A549 (cell line): ENCODE data around the gene DLG4. TPM values are rescaled to one million over a fixed set of nuclear protein-coding genes. Genes with fewer than 3 reads are reported as not detected.

Source experiments
- ATAC-seq, 2 experiments: fragments of 200-7000 bp in 1 of 2; fragments of >200 bp in 1 of 2; cut with Nextera tagmentation in 1 of 2; cut with Tn5 transposase in 1 of 2; 3 replicates each; pipeline versions ENCODE4 v1.8.0 to v1.9.1; 2018 to 2020; ENCODE audit warnings: mild to moderate bottlenecking in 1 of 2, moderate library complexity in 1 of 2
- CTCF ChIA-PET: fragments of 300-600 bp; sonication (Branson Sonifier 250); formaldehyde crosslinking; extraction: SDS; loops from one replicate; lab custom pipeline; 2021; ENCODE audit warnings: antibody characterized with exemption, inconsistent platforms; lab: Yijun Ruan, JAX
- POLR2A ChIA-PET: fragments of 350-600 bp; formaldehyde crosslinking; extraction: SDS; loops from one replicate; lab custom pipeline; 2021; ENCODE audit warnings: antibody characterized with exemption, inconsistent platforms; lab: Yijun Ruan, JAX
- DNase-seq, 2 experiments: peaks; one replicate each; pipeline versions ENCODE4 v3.0.0 to v3.0.0-alpha.2; 2011 to 2016; ENCODE audit warnings: low read depth in 1 of 2, low spot score in 1 of 2
- FAIRE-seq: peaks from 2 replicates; lab custom pipeline; 2011; peaks lifted over from hg19 to GRCh38; lab: Jason Lieb, UNC
- H3K27ac ChIP-seq, 2 experiments: fragments of >200 bp; sonication (Bioruptor Twin); formaldehyde crosslinking; 3 replicates each; pipeline ENCODE4 v1.5.1; 2016 to 2017
- H3K4me1 ChIP-seq: fragments of >200 bp; sonication (Bioruptor Twin); formaldehyde crosslinking; 3 replicates; pipeline ENCODE4 v1.6.1; 2016
- H3K4me2 ChIP-seq: fragments of >200 bp; sonication (Bioruptor Twin); formaldehyde crosslinking; 3 replicates; pipeline ENCODE4 v1.6.1; 2016
- H3K4me3 ChIP-seq: fragments of >200 bp; sonication (Bioruptor Twin); formaldehyde crosslinking; 3 replicates; pipeline ENCODE4 v1.5.1; 2016
- H3K9me3 ChIP-seq: fragments of >200 bp; sonication (Bioruptor Twin); formaldehyde crosslinking; 3 replicates; pipeline ENCODE4 v1.6.1; 2016
- BHLHE40 ChIP-seq: IDR thresholded peaks from 2 replicates; pipeline ENCODE4 v1.6.1; 2012; ENCODE audit warnings: low read depth, low read length, inconsistent platforms
- CBX2 ChIP-seq: fragments of 200-600 bp; sonication (generic); IDR thresholded peaks from 2 replicates; pipeline ENCODE4 v1.6.1; 2016; ENCODE audit warnings: low read depth, mild to moderate bottlenecking, borderline replicate concordance
- CHD2 ChIP-seq: fragments of 150-350 bp; IDR thresholded peaks from 2 replicates; pipeline ENCODE4 v1.6.1; 2014; ENCODE audit warnings: low read length; ENCODE audit not compliant: partially characterized antibody
- CHD4 ChIP-seq: fragments of 200-600 bp; sonication (generic); IDR thresholded peaks from 2 replicates; pipeline ENCODE4 v1.6.1; 2016; ENCODE audit warnings: antibody characterized with exemption, mild to moderate bottlenecking, borderline replicate concordance
- EHMT2 ChIP-seq: fragments of 200-600 bp; sonication (generic); IDR thresholded peaks from 2 replicates; pipeline ENCODE4 v1.6.1; 2016; ENCODE audit warnings: antibody characterized with exemption, low read depth, mild to moderate bottlenecking, moderate library complexity
- ESRRA ChIP-seq: fragments of 150-350 bp; IDR thresholded peaks from 2 replicates; pipeline ENCODE4 v1.6.1; 2014; ENCODE audit warnings: mild to moderate bottlenecking, low read length, borderline replicate concordance
- FOSB ChIP-seq: fragments of 250-450 bp; sonication (Bioruptor Pico); IDR thresholded peaks from 2 replicates; pipeline ENCODE4 v1.5.0; 2020; ENCODE audit warnings: mild to moderate bottlenecking, moderate library complexity
- FOXS1 ChIP-seq: fragments of 250-450 bp; sonication (Bioruptor Pico); IDR thresholded peaks from 2 replicates; pipeline ENCODE4 v1.5.0; 2020; ENCODE audit warnings: mild to moderate bottlenecking, moderate library complexity
- GATA3 ChIP-seq: IDR thresholded peaks from 2 replicates; pipeline ENCODE4 v1.6.1; 2012; ENCODE audit warnings: borderline replicate concordance
- HEYL ChIP-seq: fragments of 250-450 bp; sonication (Bioruptor Pico); IDR thresholded peaks from 2 replicates; pipeline ENCODE4 v1.8.0; 2021; ENCODE audit warnings: mild to moderate bottlenecking, moderate library complexity
- HMGXB4 ChIP-seq: fragments of 250-450 bp; sonication (Bioruptor Pico); IDR thresholded peaks from 2 replicates; pipeline ENCODE4 v1.5.0; 2021; ENCODE audit warnings: mild to moderate bottlenecking, moderate library complexity, borderline replicate concordance
- HOXA7 ChIP-seq: fragments of 250-450 bp; sonication (Bioruptor Pico); IDR thresholded peaks from 2 replicates; pipeline ENCODE4 v1.5.0; 2020; ENCODE audit warnings: mild to moderate bottlenecking, moderate library complexity
- JUN ChIP-seq, 2 experiments: fragments of >200 bp; sonication (Bioruptor Twin); formaldehyde crosslinking; IDR thresholded peaks; 2 replicates in 1 of 2; 3 replicates in 1 of 2; pipeline ENCODE4 v1.6.1; 2016 to 2017
- MAFK ChIP-seq: fragments of 450-650 bp; IDR thresholded peaks from 2 replicates; pipeline ENCODE4 v1.6.1; 2014; ENCODE audit not compliant: partially characterized antibody
- NPAS2 ChIP-seq: fragments of 250-450 bp; sonication (Bioruptor Pico); IDR thresholded peaks from 2 replicates; pipeline ENCODE4 v1.8.0; 2022; ENCODE audit warnings: mild to moderate bottlenecking, moderate library complexity, borderline replicate concordance
- NR3C1 ChIP-seq: fragments of >200 bp; sonication (Bioruptor Twin); formaldehyde crosslinking; IDR thresholded peaks from 3 replicates; pipeline ENCODE4 v1.6.1; 2017
- POLR2A ChIP-seq: IDR thresholded peaks from 2 replicates; pipeline ENCODE4 v1.6.1; 2012; ENCODE audit warnings: mild to moderate bottlenecking, low read length
- RARB ChIP-seq: fragments of 250-450 bp; sonication (Bioruptor Pico); IDR thresholded peaks from 2 replicates; pipeline ENCODE4 v1.8.0; 2021; ENCODE audit warnings: mild to moderate bottlenecking, moderate library complexity
- RNF2 ChIP-seq: fragments of 200-600 bp; sonication (generic); IDR thresholded peaks from 2 replicates; pipeline ENCODE4 v1.6.1; 2016; ENCODE audit warnings: low read depth, mild to moderate bottlenecking, antibody characterized with exemption, moderate library complexity, borderline replicate concordance
- TP53 ChIP-seq: fragments of 250-450 bp; sonication (Bioruptor Pico); IDR thresholded peaks from 2 replicates; pipeline ENCODE4 v1.5.0; 2021; ENCODE audit warnings: mild to moderate bottlenecking, moderate library complexity
- ZC3H11A ChIP-seq: fragments of 450-650 bp; IDR thresholded peaks from 2 replicates; pipeline ENCODE4 v1.6.1; 2014; ENCODE audit warnings: antibody characterized with exemption, mild to moderate bottlenecking
- ZNF302 ChIP-seq: fragments of 250-450 bp; sonication (Bioruptor Pico); IDR thresholded peaks from 2 replicates; pipeline ENCODE4 v1.9.0; 2021; ENCODE audit warnings: inconsistent platforms, mild to moderate bottlenecking, moderate library complexity
- ZSCAN20 ChIP-seq: fragments of 250-450 bp; sonication (Bioruptor Pico); IDR thresholded peaks from 2 replicates; pipeline ENCODE4 v1.8.0; 2022; ENCODE audit warnings: mild to moderate bottlenecking, moderate library complexity
- WGBS: methylation state at CpG from one replicate; pipeline ENCODE4 v1.1.6; 2017; ENCODE audit errors: missing lambda C conversion rate; 5-methylcytosine and 5-hydroxymethylcytosine counted together
- polyA plus RNA-seq, 4 experiments: library from polyadenylated mRNA; depleted of rRNA in 3 of 4; stranded (reverse); fragments of >200 nt; fragmentation: RNase III in 1 of 4; extraction: RNeasy Plus Mini Kit Qiagen cat#74134 plus additional on column Dnase treatment in 1 of 4; gene quantifications; 2 replicates in 3 of 4; 3 replicates in 1 of 4; pipeline ENCODE4 v1.2.3, GENCODE V29; 2011 to 2017
- TF ChIP-seq, protein P1 (sequence below): fragments of >200 bp; sonication (Bioruptor Twin); formaldehyde crosslinking; IDR thresholded peaks from 2 replicates; pipeline ENCODE4 v1.6.1; 2016
- TF ChIP-seq, protein P2 (sequence below): fragments of 450-650 bp; IDR thresholded peaks from 2 replicates; pipeline ENCODE4 v1.6.1; 2014; ENCODE audit warnings: antibody characterized with exemption
- TF ChIP-seq, protein P3 (sequence below): fragments of >200 bp; sonication (Bioruptor Twin); formaldehyde crosslinking; IDR thresholded peaks from 3 replicates; pipeline ENCODE4 v1.5.1; 2016
- TF ChIP-seq, protein P4 (sequence below): fragments of 150-350 bp; IDR thresholded peaks from 2 replicates; pipeline ENCODE4 v1.6.1; 2014; ENCODE audit warnings: low read depth, mild to moderate bottlenecking, low read length

Gene DLG4
- polyA plus RNA-seq, 2 of the 4 experiments (the other 2 are of a cell fraction) = 8.3 to 21.3 TPM

DNA sequence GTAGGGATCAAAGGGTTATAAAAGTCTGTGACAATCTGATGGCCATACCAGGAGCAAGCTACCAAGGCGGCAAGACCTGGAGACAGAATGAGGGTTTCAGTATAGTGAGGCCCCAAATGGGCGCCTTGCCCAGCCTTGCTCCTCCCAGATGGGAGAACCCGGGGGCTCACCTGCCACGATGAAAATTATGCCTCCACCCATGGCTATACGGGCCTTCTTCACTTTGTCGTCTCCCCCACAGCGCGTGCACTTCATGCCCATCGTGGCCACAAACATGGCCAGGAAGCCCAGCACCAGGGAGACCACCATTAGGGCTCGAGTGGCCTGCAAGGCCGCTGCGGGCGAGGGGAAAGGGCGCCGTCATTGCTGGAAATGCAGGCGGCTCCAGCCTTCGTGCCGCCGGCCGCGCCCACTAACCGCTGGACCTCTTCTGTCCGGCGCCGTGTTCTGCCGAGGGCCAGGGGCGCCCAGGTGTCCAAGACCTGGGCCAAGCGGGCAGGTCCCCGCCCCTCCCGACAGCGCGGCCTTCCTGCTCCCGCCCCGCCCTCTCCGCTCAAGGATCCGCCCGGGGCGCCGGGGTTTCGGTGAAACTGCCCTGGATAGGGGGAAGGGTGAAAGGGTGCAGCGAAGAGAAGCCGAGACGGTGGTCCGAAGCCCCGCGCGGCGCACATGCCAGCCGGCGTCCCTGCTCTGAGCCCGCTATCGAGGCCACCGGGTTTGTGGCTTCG, 41.2 kb upstream of the DLG4 start:
- no peak for DNase-seq
- ATAC-seq = 0 out of 6 replicates have a peak, but pooled peaks of 1 of the 2 experiments have one; percentile 2
- FAIRE-seq = no peak
- no peaks in the 10 kb centered on the region for H3K9me3 ChIP-seq
- no peak overlapping the region for H3K4me2 ChIP-seq
- ChIA-PET CTCF (interaction anchor here (1.0 to 2.2 kb wide), 3 partner anchors 18 to 36 kb away, joined by 4 to 12 read pairs (median 4); partner anchors contain the start of gene SLC2A4), POLR2A (no interaction called here)
- H3K27ac ChIP-seq = no peak overlapping the region; a peak in 1 of 6 replicates
- TF ChIP-seq NR3C1 = no peak
- no peak for TF ChIP-seq ESRRA
- TF ChIP-seq ZSCAN20 (CRISPR knock-in tag) = no peak
- TF ChIP-seq FOSB = no peak
- no peak for TF ChIP-seq MAFK
- TF ChIP-seq ZNF302 (CRISPR knock-in tag) = no peak
- no peak for TF ChIP-seq CHD4
- TF ChIP-seq ZC3H11A = no peak
- TF ChIP-seq JUN (IDR thresholded peaks at IDR 0.05) = no peak
- no peak for TF ChIP-seq HEYL (CRISPR knock-in tag)
- no peak for TF ChIP-seq HOXA7
- TF ChIP-seq POLR2A = no peak
- no peak for TF ChIP-seq EHMT2
- TF ChIP-seq CHD2 = no peak
- no peak for TF ChIP-seq NPAS2 (CRISPR knock-in tag)
- no peak for TF ChIP-seq TP53 (CRISPR knock-in tag)
- TF ChIP-seq, protein P1, sequence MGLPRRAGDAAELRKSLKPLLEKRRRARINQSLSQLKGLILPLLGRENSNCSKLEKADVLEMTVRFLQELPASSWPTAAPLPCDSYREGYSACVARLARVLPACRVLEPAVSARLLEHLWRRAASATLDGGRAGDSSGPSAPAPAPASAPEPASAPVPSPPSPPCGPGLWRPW = no peak
- TF ChIP-seq, protein P2, sequence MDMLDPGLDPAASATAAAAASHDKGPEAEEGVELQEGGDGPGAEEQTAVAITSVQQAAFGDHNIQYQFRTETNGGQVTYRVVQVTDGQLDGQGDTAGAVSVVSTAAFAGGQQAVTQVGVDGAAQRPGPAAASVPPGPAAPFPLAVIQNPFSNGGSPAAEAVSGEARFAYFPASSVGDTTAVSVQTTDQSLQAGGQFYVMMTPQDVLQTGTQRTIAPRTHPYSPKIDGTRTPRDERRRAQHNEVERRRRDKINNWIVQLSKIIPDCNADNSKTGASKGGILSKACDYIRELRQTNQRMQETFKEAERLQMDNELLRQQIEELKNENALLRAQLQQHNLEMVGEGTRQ = no peak
- peaks cover 50% of the 10 kb centered on the region for H3K4me1 ChIP-seq
- H3K4me3 ChIP-seq = no peak overlapping the region
- 95% methylated on average over 54 of the region's 54 CpGs for WGBS

GRCh38 chr17:7260151-7260550, 40.5 kb upstream of the DLG4 start:
- DNase-seq = no peak

DNA sequence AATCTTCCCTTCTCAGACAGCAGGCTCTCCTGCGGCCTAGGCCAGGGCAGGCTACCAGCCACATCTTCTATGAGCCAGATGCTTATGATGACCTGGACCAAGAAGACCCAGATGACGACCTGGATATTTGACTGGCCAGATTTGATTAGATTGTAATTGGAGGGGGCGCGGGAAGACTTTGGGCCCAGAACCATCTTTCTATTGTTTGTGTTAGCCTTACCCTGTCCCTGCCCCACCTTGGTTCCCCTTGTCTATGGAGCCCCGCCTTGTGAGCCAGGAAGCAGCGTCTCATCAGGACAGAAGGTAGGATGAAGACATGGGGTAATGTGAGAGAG, 39.9 kb upstream of the DLG4 start:
- CTCF ChIA-PET = interaction anchor here (0.6 to 2.2 kb wide), 8 partner anchors 16 to 624 kb away, joined by 3 to 12 read pairs (median 4); partner anchors contain the start of gene SLC2A4
- ATAC-seq (no peak), DNase-seq (no peak), FAIRE-seq (no peak)
- H3K9me3 ChIP-seq = no peaks in the 10 kb centered on the region
- POLR2A ChIA-PET = interaction anchor here (0.8 kb wide), 1 partner anchor 22 kb away, joined by 3 read pairs; the partner anchor contains the start of gene SLC2A4
- 94% methylated on average over 6 of the region's 6 CpGs for WGBS
- TF ChIP-seq NPAS2 (CRISPR knock-in tag) (no peak), GATA3 (no peak), BHLHE40 (no peak), RNF2 (no peak), HMGXB4 (CRISPR knock-in tag) (no peak), FOXS1 (CRISPR knock-in tag) (no peak), CBX2 (no peak)
- TF ChIP-seq, protein P1 = no peak
- TF ChIP-seq, protein P3, sequence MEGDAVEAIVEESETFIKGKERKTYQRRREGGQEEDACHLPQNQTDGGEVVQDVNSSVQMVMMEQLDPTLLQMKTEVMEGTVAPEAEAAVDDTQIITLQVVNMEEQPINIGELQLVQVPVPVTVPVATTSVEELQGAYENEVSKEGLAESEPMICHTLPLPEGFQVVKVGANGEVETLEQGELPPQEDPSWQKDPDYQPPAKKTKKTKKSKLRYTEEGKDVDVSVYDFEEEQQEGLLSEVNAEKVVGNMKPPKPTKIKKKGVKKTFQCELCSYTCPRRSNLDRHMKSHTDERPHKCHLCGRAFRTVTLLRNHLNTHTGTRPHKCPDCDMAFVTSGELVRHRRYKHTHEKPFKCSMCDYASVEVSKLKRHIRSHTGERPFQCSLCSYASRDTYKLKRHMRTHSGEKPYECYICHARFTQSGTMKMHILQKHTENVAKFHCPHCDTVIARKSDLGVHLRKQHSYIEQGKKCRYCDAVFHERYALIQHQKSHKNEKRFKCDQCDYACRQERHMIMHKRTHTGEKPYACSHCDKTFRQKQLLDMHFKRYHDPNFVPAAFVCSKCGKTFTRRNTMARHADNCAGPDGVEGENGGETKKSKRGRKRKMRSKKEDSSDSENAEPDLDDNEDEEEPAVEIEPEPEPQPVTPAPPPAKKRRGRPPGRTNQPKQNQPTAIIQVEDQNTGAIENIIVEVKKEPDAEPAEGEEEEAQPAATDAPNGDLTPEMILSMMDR = no peak
- no peak overlapping the region for H3K4me3 ChIP-seq
- peak overlapping the region; percentile 69 for H3K4me2 ChIP-seq
- H3K27ac ChIP-seq = peak overlapping the region; percentile 69; a peak in 5 of 6 replicates
- peaks cover 38% of the 10 kb centered on the region for H3K4me1 ChIP-seq

More at GRCh38 chr17:7260151-7260550, 40.5 kb upstream of the DLG4 start:
- FAIRE-seq (no peak), ATAC-seq (peak; percentile 2 to 9; a peak in 3 of 6 replicates)
- H3K9me3 ChIP-seq = no peaks in the 10 kb centered on the region
- no peak overlapping the region for H3K4me2 ChIP-seq
- CTCF ChIA-PET = interaction anchor here (0.6 to 2.2 kb wide), 6 partner anchors 16 to 624 kb away, joined by 3 to 12 read pairs (median 4); partner anchors contain the start of gene SLC2A4
- TF ChIP-seq, protein P4, sequence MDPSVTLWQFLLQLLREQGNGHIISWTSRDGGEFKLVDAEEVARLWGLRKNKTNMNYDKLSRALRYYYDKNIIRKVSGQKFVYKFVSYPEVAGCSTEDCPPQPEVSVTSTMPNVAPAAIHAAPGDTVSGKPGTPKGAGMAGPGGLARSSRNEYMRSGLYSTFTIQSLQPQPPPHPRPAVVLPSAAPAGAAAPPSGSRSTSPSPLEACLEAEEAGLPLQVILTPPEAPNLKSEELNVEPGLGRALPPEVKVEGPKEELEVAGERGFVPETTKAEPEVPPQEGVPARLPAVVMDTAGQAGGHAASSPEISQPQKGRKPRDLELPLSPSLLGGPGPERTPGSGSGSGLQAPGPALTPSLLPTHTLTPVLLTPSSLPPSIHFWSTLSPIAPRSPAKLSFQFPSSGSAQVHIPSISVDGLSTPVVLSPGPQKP = no peak
- TF ChIP-seq RARB (CRISPR knock-in tag) = no peak
- TF ChIP-seq, protein P1 = no peak
- WGBS = 90% methylated on average over 4 of the region's 4 CpGs
- H3K4me3 ChIP-seq = no peak overlapping the region
- peaks cover 44% of the 10 kb centered on the region for H3K4me1 ChIP-seq
- POLR2A ChIA-PET = interaction anchor here (0.8 kb wide), 1 partner anchor 21 kb away, joined by 3 read pairs; the partner anchor contains the start of gene SLC2A4
- H3K27ac ChIP-seq = peak overlapping the region; percentile 8 to 69; a peak in 2 of 6 replicates
